Measurements from ENCODE around the gene TEKTIP1. TPM values are rescaled to one million over a fixed set of nuclear protein-coding genes. Genes with fewer than 3 reads are reported as not detected.
A peak's percentile ranks its signal among the peaks of the same experiment; 100 is the strongest.
"Not testable (repeated sequence)": the region's sequence is repeated elsewhere in the genome, so short reads cannot be mapped to it uniquely, and the experiment has no call there.

Gene TEKTIP1
- total RNA-seq, 3 donors from 2014 or later: 3.2 to 6.0 (median 3.4) TPM

GRCh38 chr19:3575949-3576673, 37.1 kb downstream of the TEKTIP1 start:
- Histone ChIP-seq H3K4me3 (no peak overlapping the region), H3K36me3 (ENCODE audit: low read depth) (no peaks in the 10 kb centered on the region), H3K4me1 (ENCODE audit: low read depth) (peaks cover 30% of the 10 kb centered on the region), H3K9me3 (no peaks in the 10 kb centered on the region)
- intact Hi-C loops (cut with DNase I, micrococcal nuclease): no loop called here
- no peak for TF ChIP-seq CTCF (IDR thresholded peaks at IDR 0.05)
- DNase-seq (peak in 2 of 3 donors; percentile 32 to 61), ATAC-seq (no peak)

GRCh38 chr19:3576696-3577443, 37.9 kb downstream of the TEKTIP1 start:
- Histone ChIP-seq H3K4me3 (no peak overlapping the region), H3K4me1 (ENCODE audit: low read depth) (peaks cover 26% of the 10 kb centered on the region), H3K36me3 (ENCODE audit: low read depth) (no peaks in the 10 kb centered on the region), H3K9me3 (no peaks in the 10 kb centered on the region)
- ATAC-seq (peak; percentile 22), DNase-seq (peak; percentile 38 to 78 (median 77))
- intact Hi-C loops (cut with DNase I, micrococcal nuclease): no loop called here
- no peak for TF ChIP-seq CTCF (IDR thresholded peaks at IDR 0.05)

- no peaks in the 10 kb centered on the region for H3K9me3 ChIP-seq
- H3K4me1 ChIP-seq (ENCODE audit: low read depth): peaks cover 21% of the 10 kb centered on the region
- no peak for TF ChIP-seq CTCF (IDR thresholded peaks at IDR 0.05)
- ATAC-seq: peak; percentile 66
- H3K36me3 ChIP-seq (ENCODE audit: low read depth): no peaks in the 10 kb centered on the region
- H3K4me3 ChIP-seq: no peak overlapping the region
- peak; percentile 76 to 87 (median 84) for DNase-seq
- intact Hi-C loops (cut with DNase I, micrococcal nuclease): no loop called here
Measured at GRCh38 chr19:3577723-3578344, 38.9 kb downstream of the TEKTIP1 start.

GRCh38 chr19:3578390-3578789, 39.4 kb downstream of the TEKTIP1 start:
- intact Hi-C loops (cut with DNase I, micrococcal nuclease): no loop called here
- DNase-seq (peak in 2 of 3 donors; percentile 11 to 48), ATAC-seq (no peak)
- no peaks in the 10 kb centered on the region for H3K36me3 ChIP-seq (ENCODE audit: low read depth)
- peaks cover 21% of the 10 kb centered on the region for H3K4me1 ChIP-seq (ENCODE audit: low read depth)
- no peaks in the 10 kb centered on the region for H3K9me3 ChIP-seq
- H3K4me3 ChIP-seq: no peak overlapping the region
- no peak for TF ChIP-seq CTCF (IDR thresholded peaks at IDR 0.05)

GRCh38 chr19:3580156-3580934, 41.4 kb downstream of the TEKTIP1 start:
- ATAC-seq (no peak), DNase-seq (peak in 1 of 3 donors; percentile 10)
- Histone ChIP-seq H3K4me1 (ENCODE audit: low read depth) (peaks cover 14% of the 10 kb centered on the region), H3K4me3 (no peak overlapping the region), H3K36me3 (ENCODE audit: low read depth) (no peaks in the 10 kb centered on the region), H3K9me3 (no peaks in the 10 kb centered on the region)
- no peak for TF ChIP-seq CTCF (IDR thresholded peaks at IDR 0.05)
- intact Hi-C loops (cut with DNase I, micrococcal nuclease): no loop called here

GRCh38 chr19:3581792-3582191, 42.8 kb downstream of the TEKTIP1 start:
- H3K4me3 ChIP-seq; H3K9me3 ChIP-seq; ATAC-seq; intact Hi-C loops (cut with DNase I, micrococcal nuclease); DNase-seq; H3K36me3 ChIP-seq (ENCODE audit: low read depth); H3K4me1 ChIP-seq (ENCODE audit: low read depth): not testable (repeated sequence)

GRCh38 chr19:3584036-3584802, 45.2 kb downstream of the TEKTIP1 start:
- intact Hi-C loops (cut with DNase I, micrococcal nuclease); H3K4me3 ChIP-seq: not testable (repeated sequence)

More at GRCh38 chr19:3584036-3584802, 45.2 kb downstream of the TEKTIP1 start:
- not testable (repeated sequence) for ATAC-seq; DNase-seq; H3K4me1 ChIP-seq (ENCODE audit: low read depth); H3K36me3 ChIP-seq (ENCODE audit: low read depth); H3K9me3 ChIP-seq
